Measurements from ENCODE around the gene GATA5. TPM values are rescaled to one million over a fixed set of nuclear protein-coding genes. Genes with fewer than 3 reads are reported as not detected.

The GATA5 gene
- total and polyA plus RNA-seq, 2 donors (not counting 3 experiments of a cell fraction or from before 2014, with no cell fraction given) = not detected

GRCh38 chr20:62464990-62465389 lies 10.8 kb downstream of the GATA5 start:
- Histone ChIP-seq H3K4me2 (ENCODE audit: insufficient read depth, low read length) (no peak overlapping the region), H2AFZ (ENCODE audit: low read depth, low read length) (no peak overlapping the region), H3K79me2 (ENCODE audit: control insufficient read depth, insufficient read depth, low read length) (no peaks in the 10 kb centered on the region), H3K9me3 (replicated peaks; ENCODE audit: control insufficient read depth, insufficient read depth, low read length) (no peaks in the 10 kb centered on the region), H3K27ac (ENCODE audit: insufficient read depth, low read depth, low read length) (no peak overlapping the region), H3K9me1 (replicated peaks; ENCODE audit: control insufficient read depth, extremely low read depth, insufficient read depth, low read length) (no peaks in the 10 kb centered on the region), H3K36me3 (ENCODE audit: control insufficient read depth in 2 of 2, extremely low read depth in 1 of 2, insufficient read depth in 2 of 2, low read length in 2 of 2) (no peaks in the 10 kb centered on the region), H3K27me3 (ENCODE audit: control insufficient read depth in 2 of 2, insufficient read depth in 2 of 2, low read length in 2 of 2) (no peaks in the 10 kb centered on the region), H3K4me1 (ENCODE audit: control insufficient read depth, extremely low read depth, insufficient read depth, low read length) (no peaks in the 10 kb centered on the region), H3K9ac (replicated peaks; ENCODE audit: extremely low read depth, insufficient read depth, low read length) (no peak overlapping the region), H3K4me3 (replicated peaks in 1 of 3; ENCODE audit: insufficient read depth in 1 of 3, low read depth in 1 of 3, low read length in 3 of 3) (no peak overlapping the region), H4K20me1 (replicated peaks; ENCODE audit: control insufficient read depth, extremely low read depth, insufficient read depth, low read length) (no peaks in the 10 kb centered on the region)
- dilution Hi-C loops (cut with MboI; ENCODE audit: extremely low pct_ligation_motif_present, low sequenced_read_pairs) (no loop called here), intact Hi-C loops (cut with micrococcal nuclease) (no loop called here)
- BruUV-seq (replicated peaks) = no TSS peak
- ChIA-PET POLR2A (no interaction called here), CTCF (no interaction called here)
- FAIRE-seq (no peak), DNase-seq (ENCODE audit: low read depth, low spot score) (no peak)
- TF ChIP-seq GATA2 (IDR thresholded peaks at IDR 0.05; ENCODE audit: insufficient read depth, insufficient read length, low read depth, low read length) (no peak), FOS (IDR thresholded peaks at IDR 0.05; ENCODE audit: borderline replicate concordance, insufficient read depth, low read length) (no peak), MYC (IDR thresholded peaks at IDR 0.05; ENCODE audit: low read depth, low read length) (no peak), POLR2A (IDR thresholded peaks at IDR 0.05; ENCODE audit: low read depth, low read length) (no peak), JUN (IDR thresholded peaks at IDR 0.05; ENCODE audit: borderline replicate concordance, insufficient read depth, insufficient read length, low read depth) (no peak)

GRCh38 chr20:62464425-62464770 lies 11.4 kb downstream of the GATA5 start:
- no peaks in the 10 kb centered on the region for H4K20me1 ChIP-seq (replicated peaks; ENCODE audit: control insufficient read depth, extremely low read depth, insufficient read depth, low read length)
- H3K4me1 ChIP-seq (ENCODE audit: control insufficient read depth, extremely low read depth, insufficient read depth, low read length) = no peaks in the 10 kb centered on the region
- H2AFZ ChIP-seq (ENCODE audit: low read depth, low read length) = no peak overlapping the region
- FAIRE-seq = no peak
- H3K36me3 ChIP-seq (ENCODE audit: control insufficient read depth in 2 of 2, extremely low read depth in 1 of 2, insufficient read depth in 2 of 2, low read length in 2 of 2) = no peaks in the 10 kb centered on the region
- no peak overlapping the region for H3K27ac ChIP-seq (ENCODE audit: insufficient read depth, low read depth, low read length)
- H3K27me3 ChIP-seq (ENCODE audit: control insufficient read depth in 2 of 2, insufficient read depth in 2 of 2, low read length in 2 of 2) = no peaks in the 10 kb centered on the region
- dilution Hi-C loops (cut with MboI; ENCODE audit: extremely low pct_ligation_motif_present, low sequenced_read_pairs) (no loop called here), intact Hi-C loops (cut with micrococcal nuclease) (no loop called here)
- H3K79me2 ChIP-seq (ENCODE audit: control insufficient read depth, insufficient read depth, low read length) = no peaks in the 10 kb centered on the region
- no peak for TF ChIP-seq POLR2A (IDR thresholded peaks at IDR 0.05; ENCODE audit: low read depth, low read length)
- POLR2A ChIA-PET = no interaction called here
- H3K4me3 ChIP-seq (replicated peaks in 1 of 3; ENCODE audit: insufficient read depth in 1 of 3, low read depth in 1 of 3, low read length in 3 of 3) = no peak overlapping the region
- BruUV-seq (replicated peaks) = no TSS peak
- H3K4me2 ChIP-seq (ENCODE audit: insufficient read depth, low read length) = no peak overlapping the region
- H3K9ac ChIP-seq (replicated peaks; ENCODE audit: extremely low read depth, insufficient read depth, low read length) = no peak overlapping the region
- no peaks in the 10 kb centered on the region for H3K9me1 ChIP-seq (replicated peaks; ENCODE audit: control insufficient read depth, extremely low read depth, insufficient read depth, low read length)
- DNase-seq (ENCODE audit: low read depth, low spot score) = no peak
- no peaks in the 10 kb centered on the region for H3K9me3 ChIP-seq (replicated peaks; ENCODE audit: control insufficient read depth, insufficient read depth, low read length)
- CTCF ChIA-PET = no interaction called here

Measured in endothelial cell of umbilical vein (primary cell).